GM18526 (cell line): Measurements from ENCODE around the gene CHDH.

ENCODE experiments used
- POLR2A ChIP-seq: IDR thresholded peaks from 3 replicates; pipeline ENCODE4 v1.6.1; 2011; ENCODE audit not compliant: insufficient read length; ENCODE audit errors: extremely low read depth

The CHDH gene

GRCh38 chr3:53846134-53846850 lies at the start of gene CHDH, which contains the start of gene IL17RB:
CHDH (minus strand) TSS chr3:53846419; CDS start chr3:53824008, 22,411 bp downstream.
IL17RB (plus strand) TSS chr3:53846568; CDS start chr3:53846589, 21 bp downstream.
- peak; percentile 93 for TF ChIP-seq POLR2A

- TF ChIP-seq POLR2A = no peak
Measured at GRCh38 chr3:53892286-53892637, 46.0 kb upstream of the CHDH start.

- TF ChIP-seq POLR2A = peak; percentile 88
Measured at GRCh38 chr3:53891497-53892285, 45.5 kb upstream of the CHDH start, which contains the start of gene SELENOK. SELENOK (minus strand) TSS chr3:53891859.

- no peak for TF ChIP-seq POLR2A
Measured at GRCh38 chr3:53890726-53891475, 44.7 kb upstream of the CHDH start.

GRCh38 chr3:53888232-53888631 lies 42.0 kb upstream of the CHDH start:
- TF ChIP-seq POLR2A = no peak

GRCh38 chr3:53887446-53887845 lies 41.2 kb upstream of the CHDH start:
- TF ChIP-seq POLR2A = no peak

- TF ChIP-seq POLR2A = no peak
Measured at GRCh38 chr3:53885239-53885638, 39.0 kb upstream of the CHDH start.

GRCh38 chr3:53884623-53885022 lies 38.4 kb upstream of the CHDH start:
- TF ChIP-seq POLR2A = no peak

- TF ChIP-seq POLR2A = no peak
Measured at GRCh38 chr3:53883008-53883407, 36.8 kb upstream of the CHDH start.

- TF ChIP-seq POLR2A = peak; percentile 95
Measured at GRCh38 chr3:53881691-53882593, 35.7 kb upstream of the CHDH start, which contains the start of gene ACTR8. ACTR8 (minus strand) TSS chr3:53882152; CDS start chr3:53882101, 51 bp downstream.

- no peak for TF ChIP-seq POLR2A
Measured at GRCh38 chr3:53880396-53881345, 34.5 kb upstream of the CHDH start.

- TF ChIP-seq POLR2A = no peak
Measured at GRCh38 chr3:53865732-53866499, 19.7 kb upstream of the CHDH start.

- no peak for TF ChIP-seq POLR2A
Measured at GRCh38 chr3:53863145-53863544, 16.9 kb upstream of the CHDH start.

- no peak for TF ChIP-seq POLR2A
Measured at GRCh38 chr3:53862241-53862640, 16.0 kb upstream of the CHDH start.
